ENCODE measurements around the gene LSM4.
"Not testable (repeated sequence)": the region's sequence is repeated elsewhere in the genome, so short reads cannot be mapped to it uniquely, and the experiment has no call there.

LSM4 gene

GRCh38 chr19:18328340-18329034 lies 5.6 kb upstream of the LSM4 start:
- peak; percentile 90 for TF ChIP-seq CTCF (IDR thresholded peaks at IDR 0.05; ENCODE audit: extremely low read depth, missing control alignments)
- DNase-seq (ENCODE audit: low spot score): peak; percentile 94

- no peak for TF ChIP-seq CTCF (IDR thresholded peaks at IDR 0.05; ENCODE audit: extremely low read depth, missing control alignments)
Observed at GRCh38 chr19:18326772-18327171, 3.9 kb upstream of the LSM4 start.

GRCh38 chr19:18324373-18324731 lies 1.5 kb upstream of the LSM4 start:
- DNase-seq (ENCODE audit: low spot score): not testable (repeated sequence)

More at GRCh38 chr19:18326772-18327171, 3.9 kb upstream of the LSM4 start:
- DNase-seq (ENCODE audit: low spot score): no peak

- peak; percentile 68 for DNase-seq (ENCODE audit: low spot score)
Observed at GRCh38 chr19:18322318-18322758, 538 bp downstream of the LSM4 start.

GRCh38 chr19:18321734-18322102 lies 1.2 kb downstream of the LSM4 start:
- no peak for DNase-seq (ENCODE audit: low spot score)
- no peak for TF ChIP-seq CTCF (IDR thresholded peaks at IDR 0.05; ENCODE audit: extremely low read depth, missing control alignments)

More at GRCh38 chr19:18322318-18322758, 538 bp downstream of the LSM4 start:
- peak; percentile 21 for TF ChIP-seq CTCF (IDR thresholded peaks at IDR 0.05; ENCODE audit: extremely low read depth, missing control alignments)

GRCh38 chr19:18320865-18321733 lies 1.8 kb downstream of the LSM4 start:
- TF ChIP-seq CTCF (IDR thresholded peaks at IDR 0.05; ENCODE audit: extremely low read depth, missing control alignments): no peak
- DNase-seq (ENCODE audit: low spot score): no peak

GRCh38 chr19:18319591-18320135 lies 3.2 kb downstream of the LSM4 start:
- DNase-seq (ENCODE audit: low spot score): no peak
- no peak for TF ChIP-seq CTCF (IDR thresholded peaks at IDR 0.05; ENCODE audit: extremely low read depth, missing control alignments)
